Measurements from ENCODE around the gene FGD1.

DNA sequence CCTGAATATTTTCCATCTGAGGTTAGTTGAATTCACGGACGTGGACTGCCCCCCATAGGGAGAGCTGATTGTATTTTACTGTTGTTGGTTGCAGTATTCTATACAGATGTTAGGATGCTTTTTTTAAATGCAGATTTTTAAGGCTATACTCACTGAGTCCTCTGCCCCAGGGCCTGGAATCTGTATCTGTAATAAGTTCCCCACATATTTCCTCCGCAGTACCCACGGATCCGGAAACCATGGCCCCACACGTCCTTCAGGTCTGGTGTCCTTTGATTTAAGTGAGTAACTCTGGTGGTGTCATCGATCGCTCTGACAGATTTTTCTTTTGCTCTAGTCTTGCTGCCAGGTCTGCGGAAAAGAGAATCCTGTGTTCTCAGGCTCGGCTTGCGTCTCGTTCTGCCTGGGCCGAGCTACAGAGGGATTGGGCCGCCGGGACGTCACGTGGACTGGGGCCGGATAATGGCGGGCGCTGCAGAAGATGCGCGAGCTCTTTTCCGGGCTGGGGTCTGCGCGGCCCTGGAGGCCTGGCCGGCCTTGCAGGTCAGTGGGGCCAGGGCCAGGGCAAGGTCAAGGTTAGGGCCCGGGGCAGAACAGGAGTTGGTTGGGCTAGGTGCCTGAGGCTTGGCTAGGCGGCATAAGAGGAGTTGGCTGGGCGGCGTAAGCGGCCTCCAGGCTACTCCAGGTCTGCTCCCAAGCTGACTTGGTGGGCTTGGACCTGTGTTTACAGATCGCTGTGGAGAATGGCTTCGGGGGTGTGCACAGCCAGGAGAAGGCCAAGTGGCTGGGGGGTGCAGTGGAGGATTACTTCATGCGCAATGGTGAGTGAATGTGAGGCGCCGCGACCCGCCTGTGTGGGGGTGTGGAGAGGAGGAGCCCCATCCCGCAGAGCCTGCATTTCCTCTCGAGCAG, 55.8 kb downstream of the FGD1 start, which contains the start of gene TSR2:
- TF ChIP-seq, protein P1, sequence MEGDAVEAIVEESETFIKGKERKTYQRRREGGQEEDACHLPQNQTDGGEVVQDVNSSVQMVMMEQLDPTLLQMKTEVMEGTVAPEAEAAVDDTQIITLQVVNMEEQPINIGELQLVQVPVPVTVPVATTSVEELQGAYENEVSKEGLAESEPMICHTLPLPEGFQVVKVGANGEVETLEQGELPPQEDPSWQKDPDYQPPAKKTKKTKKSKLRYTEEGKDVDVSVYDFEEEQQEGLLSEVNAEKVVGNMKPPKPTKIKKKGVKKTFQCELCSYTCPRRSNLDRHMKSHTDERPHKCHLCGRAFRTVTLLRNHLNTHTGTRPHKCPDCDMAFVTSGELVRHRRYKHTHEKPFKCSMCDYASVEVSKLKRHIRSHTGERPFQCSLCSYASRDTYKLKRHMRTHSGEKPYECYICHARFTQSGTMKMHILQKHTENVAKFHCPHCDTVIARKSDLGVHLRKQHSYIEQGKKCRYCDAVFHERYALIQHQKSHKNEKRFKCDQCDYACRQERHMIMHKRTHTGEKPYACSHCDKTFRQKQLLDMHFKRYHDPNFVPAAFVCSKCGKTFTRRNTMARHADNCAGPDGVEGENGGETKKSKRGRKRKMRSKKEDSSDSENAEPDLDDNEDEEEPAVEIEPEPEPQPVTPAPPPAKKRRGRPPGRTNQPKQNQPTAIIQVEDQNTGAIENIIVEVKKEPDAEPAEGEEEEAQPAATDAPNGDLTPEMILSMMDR (IDR thresholded peaks at IDR 0.05; ENCODE audit: poor library complexity): peak; percentile 54
- no peak for TF ChIP-seq EZH2phosphoT487 (IDR thresholded peaks at IDR 0.05; ENCODE audit: low read depth, severe bottlenecking, unreplicated experiment)
